ENCODE results near the gene HSD3B2.

HSD3B2 gene

DNA sequence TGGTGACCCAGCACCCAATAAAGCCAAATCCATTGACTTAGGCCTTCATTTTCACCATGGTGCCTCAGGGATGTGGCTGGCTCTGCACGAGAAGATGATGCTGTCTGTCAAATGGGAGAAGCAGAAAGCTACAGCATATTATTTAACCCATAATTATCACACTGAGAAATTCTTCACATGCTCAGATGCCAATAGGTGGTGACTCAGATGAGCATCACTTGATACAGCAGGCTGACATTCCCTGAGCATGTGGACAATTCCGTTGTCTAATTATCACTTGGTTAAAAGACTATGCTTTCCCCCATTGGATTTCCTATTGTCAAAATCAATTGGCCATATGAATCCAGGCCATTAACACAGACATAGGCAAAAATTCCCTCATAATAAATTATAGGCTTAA is 48.0 kb downstream of the HSD3B2 start:
- no peak for TF ChIP-seq GATA3 (IDR thresholded peaks at IDR 0.05; ENCODE audit: low read depth, low read length)
- no peak for TF ChIP-seq GATA2 (IDR thresholded peaks at IDR 0.05; ENCODE audit: low read depth, low read length)

GRCh38 chr1:119463569-119463968 is 48.6 kb downstream of the HSD3B2 start:
- TF ChIP-seq GATA2 (IDR thresholded peaks at IDR 0.05; ENCODE audit: low read depth, low read length) (no peak), GATA3 (IDR thresholded peaks at IDR 0.05; ENCODE audit: low read depth, low read length) (no peak)

- TF ChIP-seq GATA3 (IDR thresholded peaks at IDR 0.05; ENCODE audit: low read depth, low read length) (no peak), GATA2 (IDR thresholded peaks at IDR 0.05; ENCODE audit: low read depth, low read length) (no peak)
Measured at GRCh38 chr1:119466445-119466844, 51.5 kb downstream of the HSD3B2 start.

DNA sequence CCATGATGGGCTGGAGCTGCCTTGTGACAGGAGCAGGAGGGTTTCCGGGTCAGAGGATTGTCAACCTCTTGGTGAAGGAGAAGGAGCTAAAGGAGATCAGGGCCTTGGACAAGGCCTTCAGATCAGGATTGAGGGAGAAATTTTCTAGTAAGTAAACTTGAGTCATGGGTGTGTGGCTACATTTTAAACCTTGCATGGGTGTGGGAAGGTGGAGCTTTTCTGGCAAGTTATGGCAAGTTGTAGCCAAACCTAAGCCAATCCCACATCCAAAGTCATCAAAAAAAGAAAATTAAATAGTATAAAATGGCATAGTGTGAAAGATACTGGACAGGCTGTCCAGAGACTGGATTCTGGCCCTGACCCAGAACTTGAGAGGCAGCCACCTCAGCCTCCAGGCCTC is 52.3 kb downstream of the HSD3B2 start:
- TF ChIP-seq GATA3 (IDR thresholded peaks at IDR 0.05; ENCODE audit: low read depth, low read length): no peak
- TF ChIP-seq GATA2 (IDR thresholded peaks at IDR 0.05; ENCODE audit: low read depth, low read length): no peak

GRCh38 chr1:119467857-119468668 is 53.1 kb downstream of the HSD3B2 start:
- TF ChIP-seq GATA3 (IDR thresholded peaks at IDR 0.05; ENCODE audit: low read depth, low read length) (no peak), GATA2 (IDR thresholded peaks at IDR 0.05; ENCODE audit: low read depth, low read length) (no peak)

- TF ChIP-seq GATA3 (IDR thresholded peaks at IDR 0.05; ENCODE audit: low read depth, low read length) (no peak), GATA2 (IDR thresholded peaks at IDR 0.05; ENCODE audit: low read depth, low read length) (no peak)
Measured at GRCh38 chr1:119469741-119470140, 54.8 kb downstream of the HSD3B2 start.

GRCh38 chr1:119470377-119470776 is 55.4 kb downstream of the HSD3B2 start:
- no peak for TF ChIP-seq GATA3 (IDR thresholded peaks at IDR 0.05; ENCODE audit: low read depth, low read length)

- TF ChIP-seq GATA2 (IDR thresholded peaks at IDR 0.05; ENCODE audit: low read depth, low read length): no peak
- TF ChIP-seq GATA3 (IDR thresholded peaks at IDR 0.05; ENCODE audit: low read depth, low read length): no peak
Measured at GRCh38 chr1:119470958-119471357, 56.0 kb downstream of the HSD3B2 start.

DNA sequence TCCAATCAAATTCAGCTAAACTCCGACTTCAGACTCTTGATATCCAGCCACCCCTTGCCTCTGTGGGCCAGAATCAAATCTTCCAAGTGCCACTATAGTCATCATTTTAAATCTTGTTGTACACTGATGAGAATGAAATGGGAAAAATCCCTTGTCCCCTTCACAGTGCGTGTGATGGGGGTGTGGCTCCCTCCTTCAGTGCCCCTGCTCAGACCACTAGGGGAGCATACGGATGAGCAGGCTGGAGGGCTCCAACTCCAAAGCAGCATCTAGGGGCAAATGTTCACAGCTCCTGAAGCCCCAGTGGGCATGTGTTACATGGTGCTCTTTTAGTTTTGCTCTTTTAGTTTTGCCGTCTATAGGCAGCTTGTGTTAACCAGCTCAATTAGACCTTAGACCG is 56.6 kb downstream of the HSD3B2 start:
- TF ChIP-seq GATA2 (IDR thresholded peaks at IDR 0.05; ENCODE audit: low read depth, low read length) (no peak), GATA3 (IDR thresholded peaks at IDR 0.05; ENCODE audit: low read depth, low read length) (no peak)

GRCh38 chr1:119472080-119472818 is 57.3 kb downstream of the HSD3B2 start:
- no peak for TF ChIP-seq GATA2 (IDR thresholded peaks at IDR 0.05; ENCODE audit: low read depth, low read length)
- no peak for TF ChIP-seq GATA3 (IDR thresholded peaks at IDR 0.05; ENCODE audit: low read depth, low read length)

Measured in SH-SY5Y (cell line).